Esophagus (tissue), 2 donors: ENCODE results near the gene RBM20. TPM values are rescaled to one million over a fixed set of nuclear protein-coding genes. Genes with fewer than 3 reads are reported as not detected.
"Not testable (repeated sequence)": the region's sequence is repeated elsewhere in the genome, so short reads cannot be mapped to it uniquely, and the experiment has no call there.

ENCODE experiments used
- H3K27ac ChIP-seq, 2 donors: one replicate each; pipeline ENCODE4 v1.5.1; 2013; ENCODE audit warnings: low read depth in 2 of 2, mild to moderate bottlenecking in 2 of 2, inconsistent platforms in 1 of 2, low read length in 1 of 2, moderate library complexity in 1 of 2
- H3K27me3 ChIP-seq, 2 donors: one replicate each; pipeline ENCODE4 v1.6.1; 2013; ENCODE audit warnings: low read length in 2 of 2, control low read depth in 1 of 2, mild to moderate bottlenecking in 1 of 2; ENCODE audit not compliant: insufficient read depth in 2 of 2, control insufficient read depth in 1 of 2
- H3K36me3 ChIP-seq, 2 donors: one replicate each; pipeline ENCODE4 v1.6.1; 2013; ENCODE audit warnings: low read length in 1 of 2; ENCODE audit not compliant: control insufficient read depth in 2 of 2, insufficient read depth in 2 of 2
- H3K4me1 ChIP-seq, 2 donors: one replicate each; pipeline ENCODE4 v1.6.1; 2013; ENCODE audit warnings: low read length in 1 of 2; ENCODE audit not compliant: control insufficient read depth in 2 of 2, insufficient read depth in 2 of 2
- H3K4me3 ChIP-seq, 2 donors: one replicate each; pipeline ENCODE4 v1.5.1; 2013; ENCODE audit warnings: low read length in 2 of 2, mild to moderate bottlenecking in 2 of 2, low read depth in 1 of 2, moderate library complexity in 1 of 2
- H3K9me3 ChIP-seq, 2 donors: one replicate each; pipeline ENCODE4 v1.6.1; 2013; ENCODE audit warnings: mild to moderate bottlenecking in 2 of 2, low read depth in 1 of 2, low read length in 1 of 2, moderate library complexity in 1 of 2; ENCODE audit not compliant: control insufficient read depth in 2 of 2, insufficient read depth in 1 of 2
- WGBS, 2 donors: extraction: QIAGEN DNeasy Blood & Tissue Kit; methylation state at CpG; one replicate each; pipeline ENCODE4 v1.1.7; 2013; 5-methylcytosine and 5-hydroxymethylcytosine counted together
- polyA plus RNA-seq, 2 donors: library from polyadenylated mRNA; stranded (reverse); fragments of 200-250 nt; gene quantifications; one replicate each; pipeline ENCODE4 v1.2.3, GENCODE V29; 2013
- donor health status: healthy with polysubstance abuse.
- donor health status: Bipolar disorder and iron deficiency.

Gene RBM20
- polyA plus RNA-seq, 2 donors: 2.7 to 7.2 TPM

- no peaks in the 10 kb centered on the region for H3K36me3 ChIP-seq
- no peaks in the 10 kb centered on the region for H3K27me3 ChIP-seq
- H3K4me3 ChIP-seq: no peak overlapping the region
- H3K4me1 ChIP-seq: peaks cover 9 to 24% of the 10 kb centered on the region in 2 donors
- peak overlapping the region in 1 of 2 donors; percentile 98 for H3K27ac ChIP-seq
- no peaks in the 10 kb centered on the region for H3K9me3 ChIP-seq
Observed at GRCh38 chr10:110863361-110863760, 219.2 kb downstream of the RBM20 start.

DNA sequence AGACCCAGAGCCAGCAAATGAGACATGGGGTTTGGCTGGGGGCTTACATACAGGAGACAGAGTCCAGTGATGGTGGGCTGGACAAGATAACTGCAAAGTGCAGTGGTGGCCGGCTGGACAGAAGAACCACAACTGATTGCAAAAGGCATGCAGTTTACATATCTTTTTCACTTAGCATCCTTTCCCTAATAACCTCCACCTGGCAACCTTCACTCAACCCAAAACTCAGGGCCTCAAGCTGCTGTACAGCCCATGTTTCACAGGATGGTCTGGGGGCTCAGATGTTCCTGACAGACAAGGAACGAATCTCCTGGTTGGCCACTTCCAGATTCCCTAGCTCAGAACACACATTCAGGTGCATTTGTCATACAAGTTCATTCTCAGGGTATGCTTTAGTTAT is 219.8 kb downstream of the RBM20 start:
- 90 to 93% methylated on average over 2 of the region's 2 CpGs for WGBS, 2 donors
- H3K4me1 ChIP-seq: peaks cover 9 to 23% of the 10 kb centered on the region in 2 donors

DNA sequence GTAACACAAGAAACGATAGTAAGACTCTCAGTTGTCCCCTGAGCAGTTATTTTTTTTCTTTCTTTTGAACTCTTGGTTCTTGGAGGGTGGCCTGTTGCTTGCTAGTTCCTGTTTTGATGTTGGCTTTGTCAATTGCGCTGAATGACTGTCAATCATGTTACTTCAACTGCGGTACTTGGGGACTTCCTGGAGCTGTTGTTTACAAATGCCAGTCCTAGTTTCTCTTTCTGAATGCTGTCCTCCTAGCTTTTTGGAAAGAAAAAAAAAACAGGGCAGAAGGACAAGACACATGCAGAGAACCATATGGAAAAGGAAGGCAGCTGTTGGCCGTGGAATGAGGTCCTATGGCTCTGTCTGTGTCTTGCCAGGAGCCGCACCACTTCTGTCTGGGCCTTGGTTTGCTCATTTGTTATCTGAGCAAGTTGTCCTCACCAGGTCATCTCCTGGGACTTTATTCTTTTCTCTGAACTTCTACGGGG is 220.6 kb downstream of the RBM20 start:
- Histone ChIP-seq H3K27ac (peak overlapping the region; percentile 98), H3K9me3 (no peaks in the 10 kb centered on the region), H3K27me3 (no peaks in the 10 kb centered on the region), H3K36me3 (no peaks in the 10 kb centered on the region), H3K4me3 (no peak overlapping the region), H3K4me1 (peaks cover 3 to 17% of the 10 kb centered on the region in 2 donors)
- 19 to 27% methylated on average over 6 of the region's 6 CpGs for WGBS, 2 donors

More for the DNA sequence above, 219.8 kb downstream of the RBM20 start:
- Histone ChIP-seq H3K27ac (peak overlapping the region; percentile 57 to 98), H3K4me3 (no peak overlapping the region), H3K36me3 (no peaks in the 10 kb centered on the region), H3K9me3 (no peaks in the 10 kb centered on the region), H3K27me3 (no peaks in the 10 kb centered on the region)

GRCh38 chr10:110865186-110865808 is 221.2 kb downstream of the RBM20 start:
- Histone ChIP-seq H3K27me3 (no peaks in the 10 kb centered on the region), H3K4me1 (peaks cover 3 to 13% of the 10 kb centered on the region in 2 donors), H3K9me3 (no peaks in the 10 kb centered on the region), H3K27ac (peak overlapping the region; percentile 98), H3K36me3 (no peaks in the 10 kb centered on the region), H3K4me3 (no peak overlapping the region)
- WGBS, 2 donors: 18 to 22% methylated on average over 6 of the region's 6 CpGs

DNA sequence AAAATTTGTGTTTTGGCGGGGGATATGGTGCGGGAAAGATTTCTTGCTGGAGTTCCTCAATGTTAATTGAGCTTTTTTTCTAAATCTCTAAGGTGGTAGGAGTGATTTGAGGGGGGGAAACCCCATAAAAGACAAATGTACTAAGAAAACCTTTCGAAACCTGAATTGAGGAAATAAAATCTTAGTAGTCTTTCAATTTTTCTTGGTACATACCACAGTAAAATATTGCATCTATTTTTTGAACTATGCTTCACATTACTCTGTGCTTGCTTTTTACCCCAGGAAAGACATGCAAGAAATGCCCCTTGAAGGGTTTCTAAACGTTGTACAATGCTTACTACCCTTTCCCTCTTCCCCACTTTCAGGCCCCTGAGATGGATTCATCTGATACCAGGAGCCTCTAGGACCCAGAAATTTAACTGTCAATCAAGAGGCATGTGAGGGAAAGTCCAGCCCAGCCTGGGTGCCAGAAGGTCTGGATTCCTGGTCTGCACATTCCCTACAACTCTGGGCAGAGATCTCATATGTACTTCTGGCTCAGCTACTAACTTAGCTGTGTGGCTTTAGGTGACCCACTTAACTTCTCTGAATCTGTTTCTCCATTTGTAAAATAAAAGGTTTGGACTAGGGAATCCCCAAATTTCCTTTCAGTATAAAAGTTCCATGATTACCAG is 221.8 kb downstream of the RBM20 start:
- 26 to 34% methylated on average over 4 of the region's 4 CpGs for WGBS, 2 donors
- Histone ChIP-seq H3K27ac (peak overlapping the region; percentile 98), H3K36me3 (no peaks in the 10 kb centered on the region), H3K9me3 (no peaks in the 10 kb centered on the region), H3K27me3 (no peaks in the 10 kb centered on the region), H3K4me1 (peaks cover 0 to 9% of the 10 kb centered on the region in 2 donors), H3K4me3 (no peak overlapping the region)

- not testable (repeated sequence) for H3K9me3 ChIP-seq, H3K36me3 ChIP-seq, H3K4me1 ChIP-seq, H3K4me3 ChIP-seq, H3K27me3 ChIP-seq
- WGBS, 2 donors: 79% methylated on average over 8 of the region's 8 CpGs
- H3K27ac ChIP-seq: peak overlapping the region; percentile 26 to 44
Observed at GRCh38 chr10:110867011-110867806, 223.1 kb downstream of the RBM20 start.

GRCh38 chr10:110867807-110868465 is 223.8 kb downstream of the RBM20 start:
- Histone ChIP-seq H3K4me3 (no peak overlapping the region), H3K4me1 (peaks cover 0 to 7% of the 10 kb centered on the region in 2 donors), H3K36me3 (no peaks in the 10 kb centered on the region), H3K9me3 (no peaks in the 10 kb centered on the region), H3K27ac (peak overlapping the region in 1 of 2 donors; percentile 26), H3K27me3 (no peaks in the 10 kb centered on the region)
- WGBS, 2 donors: 58 to 68% methylated on average over 4 of the region's 4 CpGs

- Histone ChIP-seq H3K4me3 (no peak overlapping the region), H3K9me3 (no peaks in the 10 kb centered on the region), H3K27ac (no peak overlapping the region), H3K4me1 (peaks cover 0 to 3% of the 10 kb centered on the region in 2 donors), H3K36me3 (no peaks in the 10 kb centered on the region), H3K27me3 (no peaks in the 10 kb centered on the region)
- WGBS, 2 donors: 76 to 79% methylated on average over 6 of the region's 6 CpGs
Observed at GRCh38 chr10:110868981-110869380, 224.8 kb downstream of the RBM20 start.

DNA sequence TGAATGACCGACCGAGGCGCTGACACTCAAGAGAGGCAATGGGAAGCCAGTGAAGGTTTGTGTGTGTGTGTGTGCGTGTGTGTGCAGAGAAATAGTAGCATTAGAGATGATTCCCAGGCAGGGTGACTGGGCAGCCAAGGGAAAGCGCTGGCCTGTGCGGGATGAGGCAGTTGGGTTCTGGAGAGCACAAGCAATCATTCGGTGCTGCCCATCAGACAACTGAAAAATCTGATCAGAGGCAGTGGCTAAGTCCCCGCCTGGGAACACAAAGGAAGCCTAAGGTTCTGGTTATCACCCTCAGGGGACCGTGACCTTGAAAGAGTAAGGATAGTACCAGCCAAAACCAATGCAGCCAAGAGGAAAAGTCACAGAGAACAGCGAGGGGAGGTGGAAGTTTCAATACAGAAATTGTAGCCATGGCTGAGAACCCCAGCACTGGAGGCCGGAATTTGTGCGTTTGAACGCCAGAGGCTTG is 226.7 kb downstream of the RBM20 start:
- H3K4me3 ChIP-seq: peak overlapping the region; percentile 81 to 86
- no peaks in the 10 kb centered on the region for H3K4me1 ChIP-seq

More for the DNA sequence above, 226.7 kb downstream of the RBM20 start:
- peaks cover 0 to under 1% of the 10 kb centered on the region in 2 donors for H3K36me3 ChIP-seq
- H3K9me3 ChIP-seq: no peaks in the 10 kb centered on the region
- H3K27me3 ChIP-seq: no peaks in the 10 kb centered on the region
- H3K27ac ChIP-seq: peak overlapping the region; percentile 90 to 94
- WGBS, 2 donors: 58 to 65% methylated on average over 13 of the region's 13 CpGs
